Dermis microvascular lymphatic vessel endothelial cell (primary cell): ENCODE data around the gene NGF. TPM values are rescaled to one million over a fixed set of nuclear protein-coding genes. Genes with fewer than 3 reads are reported as not detected.

Source experiments
- DNase-seq, 2 donors: peaks; one replicate each; pipeline versions ENCODE4 v3.0.0 to v3.0.0-alpha.2; 2010; ENCODE audit warnings: low read depth in 2 of 2
- total RNA-seq: library from RNA; depleted of rRNA; stranded (reverse); fragments of >200 nt; gene quantifications from 2 replicates; pipeline ENCODE4 v1.2.1, GENCODE V29; 2014

NGF gene
- total RNA-seq, 1 donor from 2014 or later, result 0.26 TPM

DNA sequence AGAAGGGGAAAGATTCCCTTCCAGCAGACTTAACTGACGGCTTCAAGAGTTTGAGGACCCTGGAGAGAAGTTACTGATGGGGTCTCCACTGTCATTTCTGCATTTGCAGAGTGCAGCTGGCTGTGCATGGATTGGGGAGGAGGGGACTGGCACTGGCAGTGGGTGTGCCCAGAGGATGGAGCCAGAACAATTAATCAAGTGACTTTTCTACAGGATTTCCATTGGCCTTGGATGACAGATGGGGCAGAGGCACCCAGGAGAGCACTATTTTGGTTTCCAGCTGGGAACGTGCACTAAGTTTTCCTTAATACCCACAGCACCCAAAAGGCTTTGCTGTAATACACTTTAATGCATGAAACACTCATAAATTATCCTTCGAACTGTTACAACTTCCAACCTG, 1.3 kb downstream of the NGF start:
- no peak for DNase-seq

DNA sequence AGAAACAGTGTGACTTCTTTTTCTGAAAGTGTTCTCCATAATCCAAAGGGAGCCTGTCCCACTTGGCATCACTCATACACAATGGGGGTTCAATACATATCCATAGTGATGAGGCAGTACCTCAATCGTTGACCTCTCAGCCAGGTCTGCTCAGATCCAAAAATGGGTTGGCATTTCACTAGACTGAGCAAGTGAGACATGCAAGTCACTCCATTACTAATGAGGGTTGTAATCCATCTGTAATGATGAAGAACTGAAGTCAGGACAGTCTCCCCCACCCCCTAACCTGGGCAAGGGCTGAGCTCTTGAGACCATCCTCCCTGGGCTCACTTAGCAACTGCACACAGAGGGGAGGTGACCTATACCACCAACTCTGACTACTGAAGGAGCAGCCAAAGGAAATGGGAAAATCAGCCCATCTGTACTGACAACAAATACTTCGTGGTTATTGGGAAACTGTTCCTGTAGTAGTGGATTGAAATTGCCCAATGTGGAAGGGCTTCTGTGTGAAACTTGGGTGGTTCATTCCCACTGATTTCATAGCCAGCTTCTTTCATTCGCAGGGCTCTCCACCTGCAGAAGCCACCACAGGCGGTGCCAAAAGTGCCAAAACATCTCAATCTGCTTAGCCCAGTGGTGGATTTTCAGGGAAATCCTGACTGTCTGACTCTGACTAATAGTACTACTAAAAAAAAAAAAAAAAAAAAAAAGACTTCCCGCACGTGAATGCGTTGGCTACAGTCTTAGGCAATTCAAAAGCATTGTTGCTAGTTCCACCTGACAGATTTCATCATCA, 5.0 kb downstream of the NGF start:
- DNase-seq, result peak in 1 of 2 donors; percentile 18

DNA sequence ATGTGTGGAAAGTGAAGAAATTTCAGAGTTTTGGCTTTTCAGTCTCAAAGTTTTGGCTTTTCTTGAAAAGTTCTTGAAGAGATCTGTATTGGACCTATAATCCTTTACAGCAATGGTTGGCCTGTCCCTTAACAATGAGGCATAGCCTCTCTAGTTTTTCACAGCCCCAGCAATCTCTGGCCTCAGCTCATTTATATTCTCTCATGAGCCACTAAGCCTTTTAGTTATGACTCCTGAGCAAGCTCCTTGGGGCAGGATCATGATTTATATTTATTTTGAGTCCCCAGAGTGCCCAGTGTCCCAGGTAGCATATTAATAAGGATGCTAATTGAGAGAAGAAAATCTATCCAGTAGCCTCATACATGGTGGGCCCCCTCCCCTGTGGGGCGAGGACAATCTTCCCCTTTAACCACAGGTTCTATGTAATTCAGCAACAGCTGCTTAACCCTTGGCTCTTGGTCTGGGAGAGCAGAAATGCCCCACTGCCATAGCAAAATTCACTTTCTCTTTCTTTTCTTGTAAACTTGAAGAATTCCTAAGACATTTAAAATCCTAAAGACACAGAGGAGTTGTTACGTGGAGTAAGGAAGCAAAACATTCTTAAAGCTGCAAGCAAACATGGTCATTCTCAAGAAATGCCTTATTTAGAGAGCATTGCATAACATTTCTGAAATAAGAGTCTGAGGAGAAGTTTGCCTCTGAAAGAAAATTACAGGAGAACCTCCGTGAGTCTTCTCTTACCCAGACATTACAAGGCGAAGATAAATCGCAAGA, 6.3 kb downstream of the NGF start:
- DNase-seq, result no peak

DNA sequence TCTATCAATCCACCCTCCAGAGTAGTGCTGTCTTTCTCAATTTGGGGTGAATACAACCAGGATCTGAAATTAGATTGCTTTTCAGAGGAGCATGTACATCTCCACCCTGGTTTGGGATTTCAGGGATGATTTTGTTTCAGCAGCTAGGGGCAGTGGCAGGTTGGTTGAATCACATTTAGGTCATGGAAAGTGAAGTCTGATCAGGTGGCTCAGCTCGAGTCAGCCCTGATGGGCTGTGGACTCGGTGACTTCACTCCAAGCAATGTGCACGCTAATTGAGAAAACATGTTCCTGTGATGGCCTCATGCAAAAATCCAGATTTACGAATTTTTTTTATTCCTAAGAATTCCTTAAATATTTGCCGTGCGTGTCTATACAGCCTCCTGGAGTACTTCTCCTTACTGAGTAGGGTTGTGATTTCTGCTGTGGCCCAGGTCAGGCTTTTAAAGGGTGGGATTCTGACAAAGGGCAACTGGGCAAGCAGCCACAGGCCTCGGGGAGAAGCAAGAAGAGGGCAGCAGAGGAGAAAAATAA, 7.5 kb downstream of the NGF start:
- DNase-seq, result no peak

DNA sequence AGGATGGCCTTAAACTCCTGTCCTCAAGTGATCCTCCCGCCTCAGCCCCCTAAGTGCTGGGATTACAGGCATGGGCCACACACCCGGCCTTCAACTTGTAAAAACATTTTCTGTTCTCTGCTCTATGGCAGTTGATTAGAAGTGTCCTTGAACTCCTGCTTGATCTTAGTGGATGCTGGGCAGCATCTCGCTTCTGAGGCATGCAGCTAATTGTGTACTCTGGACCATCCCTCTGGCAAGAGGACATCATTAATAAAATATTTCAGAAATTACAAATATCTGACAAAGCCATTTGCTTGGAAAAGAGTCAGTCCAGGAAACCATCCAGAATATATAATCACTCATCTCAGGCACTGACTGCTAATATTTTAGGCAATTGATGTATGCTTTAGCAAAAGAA, 8.1 kb downstream of the NGF start:
- DNase-seq, result no peak

DNA sequence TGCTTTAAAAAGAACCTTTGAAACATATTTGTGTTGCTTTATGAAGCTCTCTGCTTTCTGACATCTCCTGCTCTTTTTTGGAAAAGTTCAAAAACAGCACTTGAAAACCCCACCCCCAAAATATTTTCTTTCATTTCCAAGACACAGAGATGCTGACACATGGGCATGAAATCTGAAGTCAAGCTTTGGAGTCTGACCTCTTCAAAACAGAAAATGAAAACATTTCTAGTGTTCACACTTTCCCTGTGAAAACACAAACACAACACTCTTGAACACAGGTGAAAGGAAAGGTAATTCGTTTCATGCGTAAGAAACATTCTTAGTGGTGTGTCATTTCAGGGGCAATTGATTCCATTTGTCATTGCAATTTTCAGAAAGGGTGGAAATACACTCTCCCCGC, 10.8 kb downstream of the NGF start:
- no peak for DNase-seq

DNA sequence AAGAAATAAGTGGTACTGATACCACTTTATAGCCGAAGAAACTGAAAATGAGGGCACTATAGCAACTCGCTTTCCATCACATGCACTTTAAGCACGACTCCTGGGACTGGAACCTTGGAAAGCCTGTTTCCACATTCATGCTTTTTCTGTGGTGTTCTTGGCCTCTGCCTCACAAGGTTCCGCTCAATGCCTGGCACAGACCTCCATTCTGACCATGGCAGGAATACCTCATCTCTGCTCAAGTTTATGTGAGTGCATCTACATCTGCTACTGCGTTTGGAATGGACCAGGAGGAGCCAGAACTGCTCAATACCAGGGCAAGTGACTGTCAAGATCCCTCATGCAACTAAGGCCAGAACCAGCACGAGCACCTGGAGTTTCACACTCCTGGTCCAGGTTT, 11.6 kb downstream of the NGF start:
- no peak for DNase-seq

DNA sequence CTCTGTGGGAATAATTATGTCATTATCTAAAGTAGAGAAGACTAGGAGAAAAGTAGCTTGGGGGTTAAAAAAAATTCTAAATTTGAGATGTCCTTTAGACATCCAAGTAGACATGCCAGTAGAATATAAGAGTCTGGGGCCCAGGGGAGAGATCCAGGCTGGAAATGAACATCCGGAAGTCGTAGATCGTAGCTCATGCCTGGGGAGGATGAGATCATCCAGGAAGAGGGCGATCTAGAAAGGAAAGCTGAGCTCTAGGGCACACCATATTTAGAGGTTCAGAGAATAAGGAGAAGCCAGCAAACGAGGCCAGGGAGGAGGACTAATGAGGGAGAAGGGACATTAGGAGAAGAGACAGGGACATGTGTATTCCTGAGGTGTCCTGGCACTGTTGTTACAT, 12.2 kb downstream of the NGF start:
- DNase-seq, result peak in 1 of 2 donors; percentile 37

DNA sequence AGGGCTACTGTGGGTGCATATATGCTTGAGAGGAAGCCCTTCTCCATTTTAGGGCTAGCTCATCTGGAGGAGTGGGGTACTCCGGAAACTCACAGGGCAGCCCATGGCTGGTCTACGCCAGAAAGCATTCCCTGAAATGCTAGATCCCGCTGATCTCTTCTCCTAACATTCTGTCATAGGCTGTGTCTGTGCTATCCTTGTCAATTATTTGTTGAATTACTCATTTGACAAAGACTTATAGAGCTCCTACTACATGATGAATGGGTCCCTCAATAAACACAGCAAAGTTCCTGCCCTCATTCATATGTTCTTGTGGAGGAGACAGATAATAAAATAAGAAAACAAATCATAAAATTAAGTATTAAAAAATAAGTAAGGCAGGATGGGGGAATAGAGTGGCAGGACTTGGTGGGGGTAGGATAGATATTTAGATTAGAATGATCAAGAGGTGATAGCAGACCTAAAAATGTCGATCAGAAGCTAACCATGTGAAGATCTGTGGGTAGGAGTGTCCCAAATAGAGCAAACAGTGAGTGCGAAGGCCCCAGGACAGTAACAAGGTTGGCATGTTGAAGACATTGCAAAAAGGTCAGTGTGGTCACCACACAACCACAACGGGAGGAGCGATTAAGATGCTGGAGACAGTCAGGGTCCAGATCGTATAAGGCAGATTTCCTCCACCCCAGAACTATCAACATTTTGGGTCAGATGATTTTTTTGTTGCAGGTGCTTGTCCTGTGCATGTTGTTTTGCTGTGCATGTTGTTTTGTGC, 13.2 kb downstream of the NGF start:
- no peak for DNase-seq

DNA sequence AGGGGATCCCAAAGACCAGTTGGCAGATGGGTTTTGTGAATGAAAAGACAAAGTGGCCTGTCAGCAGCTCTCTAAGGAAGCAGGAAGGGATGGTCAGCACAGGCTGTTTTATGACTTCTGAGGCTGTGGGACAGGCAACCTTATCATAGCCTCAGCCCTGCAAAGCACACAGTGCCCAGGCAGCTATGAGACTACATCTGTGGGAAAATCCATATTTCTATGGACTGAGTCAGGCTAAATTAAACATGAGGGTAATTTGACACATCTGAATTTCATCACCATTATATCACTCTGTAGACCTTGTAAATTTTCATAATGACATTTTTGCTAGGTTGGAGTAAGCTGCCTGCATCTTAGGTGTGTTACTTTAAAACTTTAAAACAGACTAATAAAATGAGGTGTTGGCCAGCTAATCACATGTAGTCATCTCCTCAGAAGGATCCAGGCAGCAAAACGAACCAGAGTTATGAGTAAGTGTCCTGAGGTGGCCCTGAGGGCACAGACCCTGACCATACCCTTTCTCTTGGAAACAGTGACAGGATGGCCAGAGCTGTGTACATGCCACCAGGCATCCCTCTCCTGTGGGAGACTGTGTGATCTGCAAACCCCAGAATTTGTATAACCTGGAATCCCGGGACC, 14.6 kb downstream of the NGF start:
- no peak for DNase-seq

DNA sequence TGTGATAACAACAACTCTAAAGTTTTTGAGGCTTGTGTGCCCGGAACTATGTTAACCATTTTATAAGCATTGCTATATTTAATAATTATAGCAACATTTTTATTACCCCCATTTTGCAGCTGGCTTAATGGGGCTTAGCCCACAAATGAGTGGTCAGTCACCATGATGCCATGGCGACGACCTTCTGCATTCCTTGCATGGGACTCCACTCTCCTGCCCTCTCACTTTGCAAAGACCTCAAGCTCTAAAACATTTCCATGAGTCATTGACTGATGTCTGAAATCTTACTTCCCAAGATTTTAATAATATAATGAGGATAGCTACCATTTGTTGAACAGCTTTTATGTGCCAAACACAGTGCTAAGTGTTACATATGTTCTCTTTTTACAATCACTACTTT, 15.4 kb downstream of the NGF start:
- DNase-seq, result no peak

DNA sequence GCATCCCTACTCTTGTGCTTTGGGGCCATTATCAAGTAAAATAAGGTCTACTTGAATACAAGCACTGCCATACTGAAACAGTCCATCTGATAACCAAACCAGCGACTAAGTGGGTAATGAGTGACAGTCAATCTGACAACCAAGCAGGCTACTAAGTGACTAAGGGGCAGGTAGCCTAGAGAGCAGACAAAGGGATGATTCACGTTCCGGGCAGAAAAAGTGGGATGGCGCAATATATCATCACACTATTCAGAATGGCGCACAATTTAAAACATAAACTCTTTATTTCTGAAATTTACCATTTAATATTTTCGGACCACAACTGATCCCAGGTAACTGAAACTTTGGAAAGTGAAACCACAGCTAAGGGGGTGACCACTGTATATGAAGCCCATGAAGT, 17.7 kb downstream of the NGF start:
- DNase-seq, result no peak

DNA sequence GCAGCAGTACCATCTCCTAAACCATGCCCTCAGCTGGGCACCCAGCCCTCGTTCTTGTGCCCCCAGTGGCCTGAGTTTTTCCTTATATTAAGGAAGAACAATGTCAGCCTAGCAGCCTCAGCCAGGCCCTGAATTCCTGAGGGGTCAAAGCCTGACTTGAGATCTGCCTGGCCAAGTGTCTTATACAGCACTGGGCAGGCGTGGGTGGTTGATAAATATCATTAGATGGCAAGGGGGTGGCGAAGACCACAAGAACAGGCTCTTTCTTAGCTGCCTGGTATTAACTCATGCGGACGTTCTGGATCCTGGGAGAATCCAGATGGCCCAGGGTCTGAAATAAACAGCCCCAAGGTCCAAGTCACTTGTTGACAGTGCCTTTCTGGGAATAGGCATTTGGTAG, 18.3 kb downstream of the NGF start:
- no peak for DNase-seq

DNA sequence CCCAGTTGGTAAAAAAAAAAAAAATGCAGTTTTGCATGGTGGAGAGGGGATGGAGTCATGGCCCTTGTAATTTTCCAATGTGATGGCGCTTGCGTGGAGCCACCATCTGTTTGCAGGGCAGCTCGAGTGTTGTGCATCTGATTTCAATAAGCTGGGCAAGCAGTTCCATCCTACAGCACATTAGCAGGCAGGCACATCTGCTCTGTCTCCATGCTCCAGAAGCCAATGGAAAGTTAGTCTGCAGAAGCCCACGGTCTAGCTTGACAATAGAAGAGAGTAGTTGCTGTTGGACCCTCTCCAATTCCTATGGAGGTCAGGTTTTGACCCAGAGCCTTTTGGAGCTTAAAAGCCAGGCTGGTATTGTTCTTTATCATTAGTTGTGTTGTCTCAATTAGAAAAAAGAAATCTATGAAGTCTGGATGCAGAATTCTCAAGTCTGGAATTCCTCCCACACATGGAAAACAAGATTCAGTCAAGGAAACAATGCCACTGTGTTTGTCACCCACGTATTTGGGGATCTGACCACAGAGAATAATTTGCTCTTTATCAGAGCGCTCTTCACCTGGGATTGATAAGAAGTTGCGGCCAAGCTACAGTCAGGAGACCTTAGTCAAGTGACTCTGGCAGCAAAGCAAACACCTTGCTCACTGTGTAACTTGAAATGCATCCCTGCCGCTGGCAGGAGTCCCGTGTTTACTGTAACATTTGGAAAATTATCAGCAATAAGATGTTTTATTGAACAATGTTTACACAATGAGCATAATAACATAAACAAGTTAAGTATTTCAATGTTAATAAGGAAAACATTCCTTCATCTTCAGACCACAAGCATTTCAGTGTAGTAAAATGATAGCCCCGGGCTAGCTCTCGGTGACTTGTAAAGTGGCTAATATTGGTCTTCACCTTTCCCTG, 20.7 kb downstream of the NGF start:
- peak; percentile 39 to 57 for DNase-seq

DNA sequence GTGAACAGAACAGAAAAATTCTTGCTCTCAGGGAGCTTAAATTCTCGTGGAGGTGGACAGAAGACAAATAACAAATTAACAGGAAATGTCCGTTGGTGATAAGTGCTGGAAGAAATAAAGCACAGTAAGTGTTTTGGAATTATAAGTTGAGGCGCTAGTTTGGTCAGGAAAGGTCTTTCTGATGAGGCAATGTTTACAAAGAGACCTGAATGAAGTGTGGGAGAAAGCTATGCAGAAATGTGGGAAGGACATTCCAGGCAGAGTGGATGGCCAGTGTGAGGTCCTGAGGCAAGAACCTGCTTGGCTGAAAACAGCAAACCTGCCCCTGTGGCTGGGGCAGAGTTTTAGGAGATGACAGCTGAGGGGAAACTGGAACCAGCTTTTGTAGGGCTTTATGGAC, 23.3 kb downstream of the NGF start:
- DNase-seq, result peak in 1 of 2 donors; percentile 43

DNA sequence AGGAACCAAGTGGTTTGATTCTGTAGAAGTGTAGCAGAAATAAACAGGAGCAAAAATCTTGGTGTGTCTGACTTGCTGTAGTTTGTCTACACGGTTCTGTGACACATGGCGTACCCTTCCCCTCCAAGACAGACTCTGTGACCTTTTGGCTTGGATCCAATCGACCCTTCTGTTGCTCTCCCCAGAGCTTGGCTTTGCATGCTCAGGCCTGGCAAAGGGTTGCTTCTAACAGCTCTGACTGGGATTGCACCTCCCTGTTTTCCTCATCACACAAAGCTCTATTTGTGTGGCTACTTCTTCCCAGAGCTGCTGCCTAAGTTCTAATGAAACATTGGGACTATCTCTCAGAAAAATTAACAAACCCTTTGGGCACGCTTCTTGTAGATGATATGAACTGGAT, 24.0 kb downstream of the NGF start:
- no peak for DNase-seq

DNA sequence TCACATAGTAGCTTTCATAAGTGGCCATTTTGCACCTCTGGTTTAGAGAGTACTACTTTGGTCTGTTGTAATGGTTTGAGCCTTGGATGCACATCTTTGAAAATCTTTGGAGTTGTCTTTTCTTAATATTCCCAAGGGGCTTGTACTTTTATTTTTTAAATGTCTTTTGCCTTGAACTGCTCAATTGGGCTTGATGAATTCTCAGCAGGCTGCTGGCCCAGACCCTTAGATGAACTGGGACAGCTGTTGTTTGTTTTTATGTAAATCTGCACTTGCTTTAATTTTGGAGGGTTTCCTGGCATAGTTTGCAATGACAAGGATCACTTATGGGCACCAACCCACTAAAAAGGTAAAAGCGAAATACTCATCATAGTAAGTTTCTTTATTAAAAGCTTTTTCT, 24.9 kb downstream of the NGF start:
- no peak for DNase-seq

DNA sequence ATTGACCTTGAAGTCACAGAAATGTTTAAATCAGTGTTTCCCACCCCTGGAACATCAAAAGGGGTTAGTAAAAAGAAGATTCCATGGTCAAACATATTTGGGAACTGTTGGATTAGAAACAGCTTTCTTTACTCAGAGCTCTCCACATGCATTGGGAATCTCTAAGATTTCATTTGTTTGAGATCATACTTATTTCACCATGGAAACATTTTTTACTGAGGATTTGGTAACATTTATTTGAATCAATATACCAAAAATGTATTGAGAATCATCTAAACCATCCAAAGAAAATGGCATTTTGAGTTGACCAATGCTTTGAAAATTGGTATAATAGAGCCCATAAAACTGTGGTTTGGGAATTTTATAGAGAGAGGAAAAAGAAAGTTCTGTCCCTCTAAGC, 25.3 kb downstream of the NGF start:
- no peak for DNase-seq

DNA sequence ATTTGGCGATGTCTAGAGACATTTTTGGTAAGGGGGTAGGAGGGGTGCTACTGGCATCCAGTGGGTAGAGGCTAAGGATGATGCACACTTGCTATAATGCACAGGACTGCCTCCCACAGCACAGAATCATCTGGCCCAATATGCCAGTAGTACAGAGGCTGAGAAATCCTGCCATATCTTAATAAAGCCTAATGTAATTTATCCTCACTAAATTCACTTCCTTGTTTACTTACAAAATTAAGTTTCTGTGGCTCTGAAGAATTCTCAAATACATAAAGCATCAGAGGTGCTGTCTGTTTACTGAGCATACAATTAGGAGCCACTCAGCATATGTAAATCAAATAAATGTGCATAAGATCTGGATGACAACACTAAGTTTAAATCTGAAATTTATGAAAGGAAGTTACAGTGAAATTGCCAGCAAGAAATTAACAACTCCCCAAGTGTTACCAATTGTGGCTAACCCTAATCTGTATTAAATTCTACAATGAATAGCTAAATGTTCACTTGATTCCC, 26.5 kb downstream of the NGF start:
- DNase-seq, result no peak
